ENCODE measurements around the gene ANKRD6. TPM values are rescaled to one million over a fixed set of nuclear protein-coding genes. Genes with fewer than 3 reads are reported as not detected.

Gene ANKRD6
- total and polyA plus RNA-seq, 2 donors (not counting 3 experiments of a cell fraction or from before 2014, with no cell fraction given), result 3.4 to 9.6 TPM

DNA sequence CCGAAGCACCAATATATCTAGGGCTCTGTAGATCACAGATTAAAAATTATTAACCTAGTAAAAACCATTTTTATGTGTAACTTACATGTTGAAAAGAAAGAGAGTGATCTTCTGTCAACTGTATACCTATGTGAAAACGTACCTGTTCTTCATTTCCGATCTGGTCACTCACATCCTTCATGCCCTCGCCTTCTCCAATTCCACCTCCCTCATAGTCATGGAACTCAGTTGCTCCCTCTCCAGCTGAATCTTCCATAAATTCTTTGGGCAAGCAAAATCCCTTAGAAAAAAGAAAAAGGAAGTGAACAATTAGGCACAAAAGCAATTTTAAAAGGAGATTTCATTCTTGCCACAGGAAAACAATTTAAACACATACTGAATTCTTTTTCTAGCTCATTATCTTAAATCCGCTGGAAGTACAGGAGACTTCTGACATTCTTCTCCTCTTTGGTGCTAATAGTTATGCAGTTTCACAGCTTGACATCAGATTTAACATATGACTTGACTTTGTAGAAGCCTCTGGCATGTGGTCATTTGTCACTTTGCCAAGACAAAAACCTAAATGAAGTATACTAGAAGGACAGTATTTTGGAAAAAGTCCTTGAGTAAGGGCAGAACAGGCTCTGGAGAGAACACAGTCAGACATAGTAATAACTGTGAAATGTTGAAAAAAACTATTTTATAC, 235.1 kb downstream of the ANKRD6 start:
- Histone ChIP-seq H3K27me3 (ENCODE audit: control insufficient read depth in 2 of 2, insufficient read depth in 2 of 2, low read length in 2 of 2) (no peaks in the 10 kb centered on the region), H3K9me1 (replicated peaks; ENCODE audit: control insufficient read depth, extremely low read depth, insufficient read depth, low read length) (no peaks in the 10 kb centered on the region), H3K4me1 (ENCODE audit: control insufficient read depth, extremely low read depth, insufficient read depth, low read length) (no peaks in the 10 kb centered on the region), H3K9me3 (replicated peaks; ENCODE audit: control insufficient read depth, insufficient read depth, low read length) (no peaks in the 10 kb centered on the region), H3K4me2 (ENCODE audit: insufficient read depth, low read length) (no peak overlapping the region), H3K27ac (ENCODE audit: insufficient read depth, low read depth, low read length) (no peak overlapping the region), H3K36me3 (ENCODE audit: control insufficient read depth in 2 of 2, extremely low read depth in 1 of 2, insufficient read depth in 2 of 2, low read length in 2 of 2) (peaks cover 9 to 20% of the 10 kb centered on the region in 2 experiments), H4K20me1 (replicated peaks; ENCODE audit: control insufficient read depth, extremely low read depth, insufficient read depth, low read length) (no peaks in the 10 kb centered on the region), H3K79me2 (ENCODE audit: control insufficient read depth, insufficient read depth, low read length) (no peaks in the 10 kb centered on the region), H2AFZ (ENCODE audit: low read depth, low read length) (no peak overlapping the region), H3K9ac (replicated peaks; ENCODE audit: extremely low read depth, insufficient read depth, low read length) (no peak overlapping the region), H3K4me3 (replicated peaks in 1 of 3; ENCODE audit: insufficient read depth in 1 of 3, low read depth in 1 of 3, low read length in 3 of 3) (no peak overlapping the region)
- no peak for TF ChIP-seq POLR2A (IDR thresholded peaks at IDR 0.05; ENCODE audit: low read depth, low read length)
- no peak for TF ChIP-seq GATA2 (IDR thresholded peaks at IDR 0.05; ENCODE audit: insufficient read depth, insufficient read length, low read depth, low read length)
- TF ChIP-seq JUN (IDR thresholded peaks at IDR 0.05; ENCODE audit: borderline replicate concordance, insufficient read depth, insufficient read length, low read depth), result no peak
- no peak for TF ChIP-seq EZH2 (IDR thresholded peaks at IDR 0.05; ENCODE audit: borderline replicate concordance, low read depth, low read length, severe bottlenecking)
- no peak for TF ChIP-seq FOS (IDR thresholded peaks at IDR 0.05; ENCODE audit: borderline replicate concordance, insufficient read depth, low read length)
- TF ChIP-seq, protein P1, sequence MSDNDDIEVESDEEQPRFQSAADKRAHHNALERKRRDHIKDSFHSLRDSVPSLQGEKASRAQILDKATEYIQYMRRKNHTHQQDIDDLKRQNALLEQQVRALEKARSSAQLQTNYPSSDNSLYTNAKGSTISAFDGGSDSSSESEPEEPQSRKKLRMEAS (IDR thresholded peaks at IDR 0.05; ENCODE audit: insufficient read depth, insufficient read length), result no peak
- no peak for TF ChIP-seq POLR2AphosphoS5 (IDR thresholded peaks at IDR 0.05; ENCODE audit: insufficient read depth, low read depth, low read length)
- no peak for TF ChIP-seq MYC (IDR thresholded peaks at IDR 0.05; ENCODE audit: low read depth, low read length)
- TF ChIP-seq, protein P2, sequence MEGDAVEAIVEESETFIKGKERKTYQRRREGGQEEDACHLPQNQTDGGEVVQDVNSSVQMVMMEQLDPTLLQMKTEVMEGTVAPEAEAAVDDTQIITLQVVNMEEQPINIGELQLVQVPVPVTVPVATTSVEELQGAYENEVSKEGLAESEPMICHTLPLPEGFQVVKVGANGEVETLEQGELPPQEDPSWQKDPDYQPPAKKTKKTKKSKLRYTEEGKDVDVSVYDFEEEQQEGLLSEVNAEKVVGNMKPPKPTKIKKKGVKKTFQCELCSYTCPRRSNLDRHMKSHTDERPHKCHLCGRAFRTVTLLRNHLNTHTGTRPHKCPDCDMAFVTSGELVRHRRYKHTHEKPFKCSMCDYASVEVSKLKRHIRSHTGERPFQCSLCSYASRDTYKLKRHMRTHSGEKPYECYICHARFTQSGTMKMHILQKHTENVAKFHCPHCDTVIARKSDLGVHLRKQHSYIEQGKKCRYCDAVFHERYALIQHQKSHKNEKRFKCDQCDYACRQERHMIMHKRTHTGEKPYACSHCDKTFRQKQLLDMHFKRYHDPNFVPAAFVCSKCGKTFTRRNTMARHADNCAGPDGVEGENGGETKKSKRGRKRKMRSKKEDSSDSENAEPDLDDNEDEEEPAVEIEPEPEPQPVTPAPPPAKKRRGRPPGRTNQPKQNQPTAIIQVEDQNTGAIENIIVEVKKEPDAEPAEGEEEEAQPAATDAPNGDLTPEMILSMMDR (IDR thresholded peaks at IDR 0.05; ENCODE audit: extremely low read depth in 1 of 2, insufficient read depth in 1 of 2, low read depth in 1 of 2, low read length in 2 of 2), result no peak
- dilution Hi-C loops (cut with MboI; ENCODE audit: extremely low pct_ligation_motif_present, low sequenced_read_pairs) (no loop called here), intact Hi-C loops (cut with micrococcal nuclease) (no loop called here)
- ChIA-PET CTCF (no interaction called here), POLR2A (no interaction called here)
- DNase-seq (ENCODE audit: low read depth, low spot score), result peak; percentile 6
- BruUV-seq (replicated peaks), result no TSS peak
- FAIRE-seq, result peak; percentile 40
